ENCODE data around the gene PCLAF.

PCLAF gene

GRCh38 chr15:64314456-64314855, 66.8 kb downstream of the PCLAF start:
- no peak for DNase-seq

Measured in DMS153 (cell line).